Endothelial cell (in vitro differentiated cells): ENCODE results near the gene CWC22. TPM values are rescaled to one million over a fixed set of nuclear protein-coding genes. Genes with fewer than 3 reads are reported as not detected.

Experiments used
- DNase-seq: peaks from one replicate; pipeline ENCODE4 v3.0.0; 2021; ENCODE audit warnings: low spot score
- H3K27ac Mint-ChIP-seq: one replicate; pipeline ENCODE4 v1.8.0; 2021; ENCODE audit warnings: mixed read lengths, inconsistent platforms; ENCODE audit not compliant: unreplicated experiment
- H3K27me3 Mint-ChIP-seq: one replicate; pipeline ENCODE4 v1.8.0; 2021; ENCODE audit warnings: mild to moderate bottlenecking, moderate library complexity, mixed read lengths, inconsistent platforms; ENCODE audit not compliant: unreplicated experiment
- H3K36me3 Mint-ChIP-seq: one replicate; pipeline ENCODE4 v1.8.0; 2021; ENCODE audit warnings: mild to moderate bottlenecking, low read depth, mixed read lengths, inconsistent platforms; ENCODE audit not compliant: unreplicated experiment
- H3K4me1 Mint-ChIP-seq: one replicate; pipeline ENCODE4 v1.8.0; 2021; ENCODE audit warnings: mild to moderate bottlenecking, mixed read lengths, inconsistent platforms; ENCODE audit not compliant: unreplicated experiment
- H3K4me3 Mint-ChIP-seq: one replicate; pipeline ENCODE4 v1.8.0; 2021; ENCODE audit warnings: mild to moderate bottlenecking, mixed read lengths, inconsistent platforms; ENCODE audit not compliant: unreplicated experiment
- H3K9me3 Mint-ChIP-seq: one replicate; pipeline ENCODE4 v1.8.0; 2021; ENCODE audit warnings: mixed read lengths, inconsistent platforms; ENCODE audit not compliant: unreplicated experiment
- total RNA-seq: library from RNA; stranded (reverse); fragmentation: NEBNext Ultra II Directional; extraction: Animal tissue kit (Norgen Biotek cat#: 25700); gene quantifications from one replicate; pipeline ENCODE4 v1.2.1, GENCODE V29; 2021; ENCODE audit not compliant: unreplicated experiment
- TF ChIP-seq, protein P1 (sequence below): fragments of 200-600 bp; sonication (generic); IDR thresholded peaks from one replicate; pipeline ENCODE4 v1.5.0; 2021; ENCODE audit warnings: antibody characterized with exemption; ENCODE audit not compliant: unreplicated experiment

CWC22 gene
- total RNA-seq, 1 donor from 2014 or later = 16.9 TPM

DNA sequence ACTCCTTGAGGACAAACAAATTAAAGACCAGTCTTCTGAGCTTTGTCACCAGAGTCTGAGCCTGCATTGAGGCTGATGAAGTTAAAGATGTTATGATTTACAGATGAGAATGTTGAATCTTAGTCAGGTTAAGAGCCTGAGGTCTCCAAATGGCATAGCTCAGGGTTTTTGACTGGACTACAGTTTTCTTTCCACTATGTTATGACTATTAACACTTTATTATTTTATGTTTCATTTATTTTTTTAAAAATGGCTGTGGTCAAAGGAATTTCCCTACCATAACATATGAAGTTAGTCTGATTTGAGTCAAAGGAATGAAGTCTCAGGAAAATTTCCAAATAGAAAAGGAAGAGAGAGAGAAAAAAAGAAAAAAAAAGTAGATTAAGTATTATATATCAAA is 39.7 kb upstream of the CWC22 start:
- TF ChIP-seq, protein P1, sequence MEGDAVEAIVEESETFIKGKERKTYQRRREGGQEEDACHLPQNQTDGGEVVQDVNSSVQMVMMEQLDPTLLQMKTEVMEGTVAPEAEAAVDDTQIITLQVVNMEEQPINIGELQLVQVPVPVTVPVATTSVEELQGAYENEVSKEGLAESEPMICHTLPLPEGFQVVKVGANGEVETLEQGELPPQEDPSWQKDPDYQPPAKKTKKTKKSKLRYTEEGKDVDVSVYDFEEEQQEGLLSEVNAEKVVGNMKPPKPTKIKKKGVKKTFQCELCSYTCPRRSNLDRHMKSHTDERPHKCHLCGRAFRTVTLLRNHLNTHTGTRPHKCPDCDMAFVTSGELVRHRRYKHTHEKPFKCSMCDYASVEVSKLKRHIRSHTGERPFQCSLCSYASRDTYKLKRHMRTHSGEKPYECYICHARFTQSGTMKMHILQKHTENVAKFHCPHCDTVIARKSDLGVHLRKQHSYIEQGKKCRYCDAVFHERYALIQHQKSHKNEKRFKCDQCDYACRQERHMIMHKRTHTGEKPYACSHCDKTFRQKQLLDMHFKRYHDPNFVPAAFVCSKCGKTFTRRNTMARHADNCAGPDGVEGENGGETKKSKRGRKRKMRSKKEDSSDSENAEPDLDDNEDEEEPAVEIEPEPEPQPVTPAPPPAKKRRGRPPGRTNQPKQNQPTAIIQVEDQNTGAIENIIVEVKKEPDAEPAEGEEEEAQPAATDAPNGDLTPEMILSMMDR = no peak
- H3K27me3 Mint-ChIP-seq = no peaks in the 10 kb centered on the region
- DNase-seq = no peak
- no peak overlapping the region for H3K4me3 Mint-ChIP-seq
- H3K9me3 Mint-ChIP-seq = no peaks in the 10 kb centered on the region
- peaks cover 11% of the 10 kb centered on the region for H3K4me1 Mint-ChIP-seq
- H3K27ac Mint-ChIP-seq = no peak overlapping the region
- no peaks in the 10 kb centered on the region for H3K36me3 Mint-ChIP-seq

DNA sequence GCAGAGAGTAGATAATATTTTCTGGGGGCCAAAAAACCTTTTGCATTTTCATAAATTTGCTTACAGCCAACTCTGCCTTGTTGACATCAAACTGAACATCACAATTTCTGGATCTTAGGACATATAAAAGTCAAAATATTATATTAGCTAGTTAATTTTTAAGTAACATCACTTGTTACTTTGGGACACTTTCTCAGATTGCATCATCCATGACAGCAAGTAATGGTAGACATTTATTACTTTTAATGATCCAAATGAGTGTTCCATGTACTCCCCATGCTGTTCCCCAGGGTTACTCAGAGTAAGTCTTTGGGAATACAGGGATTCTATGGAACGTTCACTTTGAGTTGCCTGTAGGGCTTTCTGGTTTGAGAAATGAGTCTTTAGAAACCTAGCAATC is 39.1 kb upstream of the CWC22 start:
- Mint-ChIP-seq H3K27me3 (no peaks in the 10 kb centered on the region), H3K4me3 (no peak overlapping the region)

DNA sequence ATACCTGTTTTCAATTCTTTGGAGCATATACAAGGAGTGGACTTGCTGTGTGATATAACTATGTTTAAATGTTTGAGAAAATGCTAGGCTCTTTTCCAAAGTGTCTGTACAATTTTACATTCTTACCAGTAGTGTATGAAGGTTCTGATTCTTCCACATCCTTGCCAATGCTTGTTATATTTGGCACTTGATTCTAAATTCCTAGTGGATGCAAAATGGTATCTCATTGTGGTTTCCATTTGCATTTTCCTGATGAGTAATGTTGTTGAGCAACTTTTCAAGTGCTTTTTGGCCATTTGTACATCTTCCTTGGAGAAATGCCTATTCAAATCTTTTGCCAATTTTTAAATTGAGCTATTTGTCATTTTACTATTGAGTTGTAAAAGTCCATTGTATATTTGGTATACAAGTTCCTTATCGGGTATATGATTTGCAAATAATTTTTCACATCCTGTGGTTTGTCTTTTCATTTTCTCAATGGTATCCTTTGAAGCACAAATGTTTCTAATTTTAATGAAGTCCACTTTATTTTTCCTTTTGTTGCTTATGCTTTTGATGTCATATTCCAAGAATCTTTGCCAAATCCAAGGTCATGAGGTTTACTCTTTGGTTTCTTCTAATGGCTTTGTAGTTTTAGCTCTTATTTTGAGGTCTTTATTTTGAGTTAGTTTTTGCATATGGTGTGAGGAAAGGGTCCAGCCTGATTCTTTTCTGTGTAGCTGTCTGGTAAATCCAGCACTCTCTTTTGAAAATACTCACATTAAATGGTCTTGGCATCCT is 33.2 kb upstream of the CWC22 start:
- Mint-ChIP-seq H3K9me3 (no peaks in the 10 kb centered on the region), H3K4me1 (no peaks in the 10 kb centered on the region), H3K27me3 (no peaks in the 10 kb centered on the region), H3K36me3 (no peaks in the 10 kb centered on the region), H3K4me3 (no peak overlapping the region), H3K27ac (no peak overlapping the region)
- TF ChIP-seq, protein P1 = no peak
- no peak for DNase-seq

More for the DNA sequence above, 39.1 kb upstream of the CWC22 start:
- Mint-ChIP-seq H3K9me3 (no peaks in the 10 kb centered on the region), H3K27ac (no peak overlapping the region), H3K36me3 (no peaks in the 10 kb centered on the region), H3K4me1 (peaks cover 11% of the 10 kb centered on the region)
- DNase-seq = no peak
- TF ChIP-seq, protein P1 = no peak

DNA sequence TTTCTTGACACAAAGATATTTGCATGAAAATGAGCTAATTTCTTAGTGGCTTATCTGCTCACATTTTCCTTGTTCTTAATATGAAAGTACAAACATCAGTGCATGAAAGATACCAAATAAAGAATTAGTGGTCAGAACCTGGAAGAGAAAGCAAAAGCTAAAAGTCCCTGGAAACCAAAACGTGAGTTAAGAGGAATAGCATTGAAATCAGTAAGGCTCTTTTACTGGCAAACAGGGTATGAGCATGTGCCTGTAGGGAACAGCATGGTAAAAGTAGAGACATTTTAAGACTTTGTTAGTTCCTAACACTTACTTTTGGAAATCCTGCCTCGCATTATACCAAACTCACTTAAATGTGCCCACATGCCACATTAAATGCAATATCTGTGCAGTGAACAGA is 31.9 kb upstream of the CWC22 start:
- Mint-ChIP-seq H3K4me3 (no peak overlapping the region), H3K4me1 (peaks cover 3% of the 10 kb centered on the region), H3K27me3 (no peaks in the 10 kb centered on the region), H3K36me3 (no peaks in the 10 kb centered on the region), H3K9me3 (no peaks in the 10 kb centered on the region), H3K27ac (no peak overlapping the region)
- TF ChIP-seq, protein P1 = no peak
- DNase-seq = no peak
